ENCODE results near the gene MCF2L2.

DNA sequence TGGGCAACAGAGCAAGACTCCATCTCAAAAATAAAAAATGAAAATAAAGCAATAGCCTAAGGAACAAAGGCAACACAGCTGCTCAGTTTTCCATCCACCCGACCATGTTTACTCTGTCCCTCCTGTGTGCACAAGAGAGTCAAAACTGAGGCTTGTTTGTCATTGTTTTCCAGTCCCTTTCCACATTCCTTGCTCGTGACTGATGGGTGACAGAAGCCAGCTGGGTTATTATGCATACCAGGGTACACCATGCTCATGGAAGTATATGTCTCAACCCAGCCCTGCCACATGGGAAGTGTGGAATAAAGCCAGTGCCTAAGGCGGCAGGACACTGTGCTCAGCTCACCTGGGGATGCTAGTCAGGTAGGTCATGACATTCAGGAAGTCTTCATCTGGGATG is 49.5 kb downstream of the MCF2L2 start:
- TF ChIP-seq, protein P1, sequence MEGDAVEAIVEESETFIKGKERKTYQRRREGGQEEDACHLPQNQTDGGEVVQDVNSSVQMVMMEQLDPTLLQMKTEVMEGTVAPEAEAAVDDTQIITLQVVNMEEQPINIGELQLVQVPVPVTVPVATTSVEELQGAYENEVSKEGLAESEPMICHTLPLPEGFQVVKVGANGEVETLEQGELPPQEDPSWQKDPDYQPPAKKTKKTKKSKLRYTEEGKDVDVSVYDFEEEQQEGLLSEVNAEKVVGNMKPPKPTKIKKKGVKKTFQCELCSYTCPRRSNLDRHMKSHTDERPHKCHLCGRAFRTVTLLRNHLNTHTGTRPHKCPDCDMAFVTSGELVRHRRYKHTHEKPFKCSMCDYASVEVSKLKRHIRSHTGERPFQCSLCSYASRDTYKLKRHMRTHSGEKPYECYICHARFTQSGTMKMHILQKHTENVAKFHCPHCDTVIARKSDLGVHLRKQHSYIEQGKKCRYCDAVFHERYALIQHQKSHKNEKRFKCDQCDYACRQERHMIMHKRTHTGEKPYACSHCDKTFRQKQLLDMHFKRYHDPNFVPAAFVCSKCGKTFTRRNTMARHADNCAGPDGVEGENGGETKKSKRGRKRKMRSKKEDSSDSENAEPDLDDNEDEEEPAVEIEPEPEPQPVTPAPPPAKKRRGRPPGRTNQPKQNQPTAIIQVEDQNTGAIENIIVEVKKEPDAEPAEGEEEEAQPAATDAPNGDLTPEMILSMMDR (IDR thresholded peaks at IDR 0.05): no peak
- no peak for TF ChIP-seq POLR2A (IDR thresholded peaks at IDR 0.05)
